SU-DHL-6 (cell line): ENCODE data around the gene DENR.

Experiments used
- H2AFZ ChIP-seq: fragments of 200-600 bp; sonication (generic); 2 replicates; pipeline ENCODE4 v1.6.1; 2014; ENCODE audit warnings: low read depth, mild to moderate bottlenecking, moderate library complexity, mixed read lengths, antibody characterized with exemption, low read length; ENCODE audit not compliant: severe bottlenecking
- H3F3A ChIP-seq: fragments of 200-600 bp; shearing (Covaris generic); 2 replicates; pipeline ENCODE4 v1.6.0; 2016; ENCODE audit warnings: antibody characterized with exemption, mild to moderate bottlenecking; ENCODE audit not compliant: insufficient read depth
- H3K27ac ChIP-seq: fragments of 200-600 bp; sonication (generic); 2 replicates; pipeline ENCODE4 v1.5.1; 2016; ENCODE audit warnings: low read depth, mild to moderate bottlenecking, low read length, moderate library complexity, mixed read lengths
- H3K27me3 ChIP-seq: fragments of 200-600 bp; sonication (generic), shearing (Covaris generic); 2 replicates; pipeline ENCODE4 v1.6.0; 2014; ENCODE audit warnings: mild to moderate bottlenecking, low read length
- H3K36me3 ChIP-seq: fragments of 200-600 bp; sonication (generic); 2 replicates; pipeline ENCODE4 v1.6.1; 2014; ENCODE audit warnings: mild to moderate bottlenecking, low read length, mixed read lengths
- H3K4me2 ChIP-seq: fragments of 300-600, 200-600 bp; shearing (Covaris generic), sonication (generic); 2 replicates; pipeline ENCODE4 v1.6.0; 2014; ENCODE audit warnings: low read length, low read depth, mild to moderate bottlenecking; ENCODE audit not compliant: poor library complexity, severe bottlenecking
- H3K4me3 ChIP-seq: fragments of 200-600 bp; sonication (generic); 2 replicates; pipeline ENCODE4 v1.5.1; 2014; ENCODE audit warnings: antibody characterized with exemption, low read length, mild to moderate bottlenecking, mixed read lengths; ENCODE audit not compliant: insufficient read depth, poor library complexity, severe bottlenecking
- H3K79me2 ChIP-seq: fragments of 200-600 bp; sonication (generic); 2 replicates; pipeline ENCODE4 v1.6.1; 2014; ENCODE audit warnings: mild to moderate bottlenecking, low read length, moderate library complexity; ENCODE audit not compliant: insufficient read depth
- H3K9ac ChIP-seq: fragments of 200-600 bp; sonication (generic); 2 replicates; pipeline ENCODE4 v1.7.0; 2014; ENCODE audit warnings: mild to moderate bottlenecking, low read length
- H3K9me2 ChIP-seq: fragments of 200-600 bp; sonication (generic); replicated peaks from 2 replicates; pipeline ENCODE4 v1.6.1; 2014; ENCODE audit warnings: low read length; ENCODE audit not compliant: insufficient read depth
- H3K9me3 ChIP-seq: fragments of 200-600 bp; sonication (generic); 2 replicates; pipeline ENCODE4 v1.6.1; 2014; ENCODE audit warnings: low read length, mixed read lengths; ENCODE audit not compliant: insufficient read depth
- H4K20me1 ChIP-seq: fragments of 200-600 bp; sonication (generic); 2 replicates; pipeline ENCODE4 v1.6.1; 2014; ENCODE audit warnings: low read depth, mild to moderate bottlenecking, antibody characterized with exemption, low read length, moderate library complexity, mixed read lengths
- CTCF ChIP-seq: fragments of 200-600 bp; sonication (generic); IDR thresholded peaks from one replicate; pipeline ENCODE4 v1.5.1; 2017; ENCODE audit warnings: antibody characterized with exemption, mild to moderate bottlenecking, low read length, moderate library complexity; ENCODE audit not compliant: insufficient read depth, poor library complexity, severe bottlenecking
- EZH2phosphoT487 ChIP-seq: fragments of 200-600 bp; sonication (generic), shearing (Covaris generic); conservative IDR thresholded peaks from 2 replicates; pipeline ENCODE4 v1.6.1; 2018; ENCODE audit warnings: mild to moderate bottlenecking, antibody characterized with exemption, low read length, moderate library complexity, mixed read lengths

Gene DENR

GRCh38 chr12:122732611-122733010, 20.0 kb upstream of the DENR start:
- H3K36me3 ChIP-seq, result no peaks in the 10 kb centered on the region
- no peaks in the 10 kb centered on the region for H3K9me3 ChIP-seq
- H3K79me2 ChIP-seq, result no peaks in the 10 kb centered on the region
- no peak overlapping the region for H3K27ac ChIP-seq
- no peak for TF ChIP-seq CTCF
- no peak for TF ChIP-seq EZH2phosphoT487
- H4K20me1 ChIP-seq, result no peaks in the 10 kb centered on the region
- no peaks in the 10 kb centered on the region for H3K27me3 ChIP-seq
- H3F3A ChIP-seq, result no peaks in the 10 kb centered on the region
- H3K9me2 ChIP-seq, result no peaks in the 10 kb centered on the region
- no peak overlapping the region for H2AFZ ChIP-seq
- no peak overlapping the region for H3K4me2 ChIP-seq
- no peak overlapping the region for H3K4me3 ChIP-seq
- H3K9ac ChIP-seq, result no peak overlapping the region

GRCh38 chr12:122738571-122738970, 14.1 kb upstream of the DENR start:
- H2AFZ ChIP-seq, result no peak overlapping the region
- H3K9me3 ChIP-seq, result no peaks in the 10 kb centered on the region
- no peaks in the 10 kb centered on the region for H3K27me3 ChIP-seq
- H3K36me3 ChIP-seq, result no peaks in the 10 kb centered on the region
- H4K20me1 ChIP-seq, result no peaks in the 10 kb centered on the region
- no peaks in the 10 kb centered on the region for H3K79me2 ChIP-seq
- H3K9me2 ChIP-seq, result no peaks in the 10 kb centered on the region
- H3F3A ChIP-seq, result no peaks in the 10 kb centered on the region
- H3K27ac ChIP-seq, result no peak overlapping the region
- no peak overlapping the region for H3K4me3 ChIP-seq
- H3K4me2 ChIP-seq, result no peak overlapping the region
- H3K9ac ChIP-seq, result no peak overlapping the region
- TF ChIP-seq CTCF, result no peak
- no peak for TF ChIP-seq EZH2phosphoT487

- H4K20me1 ChIP-seq, result no peaks in the 10 kb centered on the region
- H3F3A ChIP-seq, result no peaks in the 10 kb centered on the region
- H3K79me2 ChIP-seq, result no peaks in the 10 kb centered on the region
- H3K9me2 ChIP-seq, result no peaks in the 10 kb centered on the region
- H3K36me3 ChIP-seq, result no peaks in the 10 kb centered on the region
- no peak overlapping the region for H3K27ac ChIP-seq
- H3K4me2 ChIP-seq, result no peak overlapping the region
- no peak for TF ChIP-seq EZH2phosphoT487
- TF ChIP-seq CTCF, result no peak
- no peak overlapping the region for H3K4me3 ChIP-seq
- no peak overlapping the region for H2AFZ ChIP-seq
- H3K9me3 ChIP-seq, result no peaks in the 10 kb centered on the region
- H3K9ac ChIP-seq, result no peak overlapping the region
- no peaks in the 10 kb centered on the region for H3K27me3 ChIP-seq
These were observed 12.3 kb upstream of the DENR start for GRCh38 chr12:122740351-122740750.
